GM19023 (cell line): ENCODE results near the gene EMILIN3.
A peak's percentile ranks its signal among the peaks of the same experiment; 100 is the strongest.

ENCODE experiments used
- ATAC-seq: cut with Tn5 transposase; IDR thresholded peaks from one replicate; pipeline ENCODE4 v1.9.1; 2021; ENCODE audit warnings: mild to moderate bottlenecking, moderate library complexity; ENCODE audit not compliant: unreplicated experiment

Gene EMILIN3, protein sequence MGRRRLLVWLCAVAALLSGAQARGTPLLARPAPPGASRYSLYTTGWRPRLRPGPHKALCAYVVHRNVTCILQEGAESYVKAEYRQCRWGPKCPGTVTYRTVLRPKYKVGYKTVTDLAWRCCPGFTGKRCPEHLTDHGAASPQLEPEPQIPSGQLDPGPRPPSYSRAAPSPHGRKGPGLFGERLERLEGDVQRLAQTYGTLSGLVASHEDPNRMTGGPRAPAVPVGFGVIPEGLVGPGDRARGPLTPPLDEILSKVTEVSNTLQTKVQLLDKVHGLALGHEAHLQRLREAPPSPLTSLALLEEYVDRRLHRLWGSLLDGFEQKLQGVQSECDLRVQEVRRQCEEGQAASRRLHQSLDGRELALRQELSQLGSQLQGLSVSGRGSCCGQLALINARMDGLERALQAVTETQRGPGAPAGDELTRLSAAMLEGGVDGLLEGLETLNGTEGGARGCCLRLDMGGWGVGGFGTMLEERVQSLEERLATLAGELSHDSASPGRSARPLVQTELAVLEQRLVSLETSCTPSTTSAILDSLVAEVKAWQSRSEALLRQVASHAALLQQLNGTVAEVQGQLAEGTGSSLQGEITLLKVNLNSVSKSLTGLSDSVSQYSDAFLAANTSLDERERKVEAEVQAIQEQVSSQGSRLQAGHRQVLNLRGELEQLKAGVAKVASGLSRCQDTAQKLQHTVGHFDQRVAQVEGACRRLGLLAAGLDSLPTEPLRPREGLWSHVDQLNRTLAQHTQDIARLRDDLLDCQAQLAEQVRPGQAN

DNA sequence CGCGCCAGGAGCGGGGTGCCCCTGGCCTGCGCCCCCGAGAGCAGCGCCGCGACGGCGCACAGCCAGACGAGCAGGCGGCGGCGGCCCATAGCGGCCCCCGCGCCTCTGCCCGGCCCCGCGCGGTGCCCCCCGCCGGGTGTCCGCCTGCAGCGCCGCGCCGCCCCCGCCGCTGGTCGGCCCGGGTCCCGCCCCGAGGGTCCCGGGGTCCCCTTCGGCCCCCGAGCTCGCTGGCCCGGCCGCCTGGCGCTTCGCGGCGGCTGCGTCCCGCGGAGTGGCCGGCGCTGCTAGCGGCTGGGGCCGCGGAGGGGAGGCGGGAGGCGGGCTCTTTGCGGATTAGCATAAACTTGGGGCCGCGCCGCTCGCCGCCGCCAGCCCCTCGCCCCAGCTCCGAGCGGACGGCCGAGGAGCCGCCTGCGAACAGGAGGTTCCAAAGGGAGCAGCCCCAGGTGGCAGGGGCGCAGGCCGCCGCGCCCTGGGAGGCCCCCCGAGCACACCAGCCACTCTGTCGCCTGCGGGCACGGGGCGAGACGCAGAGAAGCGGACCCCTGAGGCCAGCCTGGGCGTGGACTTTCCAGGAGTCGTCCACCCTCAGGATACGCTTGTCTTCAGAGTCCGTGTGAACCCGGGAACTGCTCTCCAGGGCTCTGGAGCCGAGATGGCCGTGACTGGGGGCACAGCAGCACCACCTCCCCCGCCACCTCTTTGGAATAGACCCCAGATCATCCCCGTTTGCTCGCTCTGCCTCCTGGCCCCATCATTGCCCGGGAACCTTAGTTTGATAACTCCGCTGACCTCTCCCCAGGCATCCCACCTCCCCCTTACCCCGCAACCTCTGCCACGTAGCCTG lies at the start of gene EMILIN3:
Gene EMILIN3 (minus strand): TSS at position 273 of the 847 bp plus-strand sequence. CDS start 184 bp downstream, at position 89.
- ATAC-seq, result no peak

DNA sequence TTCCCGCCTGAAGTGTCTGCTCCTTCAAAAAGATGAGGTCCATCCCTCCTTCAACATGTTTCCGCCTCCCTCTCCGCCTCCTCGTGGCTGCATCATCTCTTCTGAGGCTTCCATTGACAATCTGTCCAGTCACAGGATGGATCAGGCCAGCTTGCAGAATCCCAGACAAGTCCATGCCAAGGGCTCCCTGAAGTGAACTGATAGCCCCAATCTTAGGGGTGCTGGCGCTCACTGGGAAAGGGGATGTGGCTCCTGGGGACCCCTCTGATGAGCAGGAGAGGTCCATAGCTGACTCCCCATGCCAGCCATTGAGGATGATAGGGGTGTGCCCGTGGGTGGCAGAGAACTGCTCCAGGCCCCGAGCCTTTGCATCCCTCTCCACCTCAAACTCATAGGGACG lies 48.6 kb upstream of the EMILIN3 start:
- no peak for ATAC-seq

DNA sequence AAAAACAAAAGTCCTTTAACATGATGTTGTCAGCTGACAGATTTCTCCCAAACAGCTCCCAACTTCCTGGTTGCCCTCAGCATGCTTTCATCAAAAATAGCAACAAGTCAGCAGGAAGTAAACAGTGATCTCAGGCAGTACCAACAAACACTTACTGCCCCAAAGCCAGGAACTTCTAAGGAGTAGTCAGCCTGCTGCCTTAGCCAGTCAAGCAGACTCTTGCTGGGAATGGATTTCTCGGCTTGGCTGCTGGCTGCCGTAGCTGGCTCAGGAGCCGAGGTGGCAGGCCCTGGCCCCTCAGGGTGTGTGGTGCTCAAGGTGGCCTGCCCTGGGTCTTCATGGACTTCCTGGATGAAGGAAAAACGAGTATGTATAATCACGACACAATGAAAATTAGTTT lies 46.6 kb upstream of the EMILIN3 start:
- no peak for ATAC-seq

DNA sequence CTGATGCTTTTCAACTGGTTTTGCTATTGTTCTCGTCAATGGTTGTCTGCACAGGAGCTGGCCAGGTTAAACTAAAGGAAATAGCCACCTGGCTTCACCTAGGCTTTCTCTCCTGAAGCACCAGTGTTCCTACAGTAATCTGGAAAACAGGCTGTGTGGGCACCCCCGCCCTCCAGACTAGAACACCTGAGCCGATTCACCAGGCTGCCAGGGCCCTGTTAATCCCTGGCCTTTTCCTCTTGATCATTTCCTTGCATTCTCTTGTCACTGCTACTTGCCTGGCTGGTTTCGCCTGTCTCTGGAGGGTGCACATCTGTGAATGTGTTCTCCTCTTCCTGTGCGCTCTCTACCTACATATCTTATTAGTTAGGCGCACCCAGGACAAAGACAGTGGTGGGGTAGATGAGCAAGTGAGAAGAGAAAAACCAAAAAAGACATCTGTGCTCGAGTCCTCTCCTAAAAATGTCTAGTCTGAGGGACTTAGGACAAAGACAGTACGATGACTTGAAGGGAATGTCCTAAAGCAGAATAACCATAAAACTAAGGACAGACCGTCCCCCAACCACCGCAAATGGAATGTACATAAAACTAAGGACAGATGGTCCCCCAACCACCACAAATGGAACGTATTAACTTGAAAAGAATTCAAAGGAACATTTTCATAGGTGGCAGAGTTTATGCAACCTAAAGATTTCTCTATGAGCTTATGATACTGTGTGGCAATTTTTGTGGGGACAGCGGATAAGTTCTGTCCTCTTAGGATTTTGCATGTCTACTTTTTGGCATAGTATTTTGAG lies 45.9 kb upstream of the EMILIN3 start:
- no peak for ATAC-seq

DNA sequence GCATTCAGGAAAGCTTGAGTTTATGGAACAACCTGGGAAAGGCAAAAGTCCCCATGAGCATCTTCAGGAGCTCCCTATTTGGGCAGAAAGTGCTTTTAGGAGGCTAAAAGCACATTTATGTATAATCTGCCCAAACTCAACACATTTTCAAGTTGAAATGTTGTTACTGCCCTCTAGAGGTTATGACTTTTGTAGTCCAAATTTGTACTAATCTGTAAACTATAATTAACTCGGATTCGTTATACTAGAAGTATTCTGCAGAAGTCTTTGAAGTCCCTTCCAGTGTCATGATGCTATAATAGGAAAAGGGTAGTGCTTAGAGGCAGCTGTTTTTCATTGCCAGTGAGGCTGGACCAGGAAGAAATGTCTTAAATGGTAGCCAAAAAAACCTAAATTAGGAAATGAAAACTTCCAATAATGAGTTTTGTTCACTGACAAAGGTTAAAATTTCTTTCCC lies 44.8 kb upstream of the EMILIN3 start:
- no peak for ATAC-seq

DNA sequence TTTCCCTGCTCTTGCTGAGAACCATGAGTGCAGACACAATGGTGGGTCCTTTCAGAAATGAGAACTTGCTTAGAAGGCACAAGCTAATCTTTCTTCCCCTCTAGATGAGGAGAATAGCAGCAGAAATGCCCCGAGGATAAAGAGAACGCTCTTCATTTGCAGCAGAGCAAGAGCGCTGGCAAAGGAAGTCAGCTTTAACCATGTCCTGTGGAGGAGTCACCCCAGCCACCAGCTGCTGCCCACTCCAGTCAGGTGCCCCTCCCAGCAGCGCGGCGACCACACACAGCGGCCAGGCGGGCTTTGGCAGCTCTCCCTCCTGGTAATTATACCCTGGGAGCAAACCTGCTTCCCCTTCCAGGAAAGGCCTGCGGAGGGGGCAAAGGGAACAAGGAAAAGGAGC lies 42.4 kb upstream of the EMILIN3 start:
- ATAC-seq, result no peak

DNA sequence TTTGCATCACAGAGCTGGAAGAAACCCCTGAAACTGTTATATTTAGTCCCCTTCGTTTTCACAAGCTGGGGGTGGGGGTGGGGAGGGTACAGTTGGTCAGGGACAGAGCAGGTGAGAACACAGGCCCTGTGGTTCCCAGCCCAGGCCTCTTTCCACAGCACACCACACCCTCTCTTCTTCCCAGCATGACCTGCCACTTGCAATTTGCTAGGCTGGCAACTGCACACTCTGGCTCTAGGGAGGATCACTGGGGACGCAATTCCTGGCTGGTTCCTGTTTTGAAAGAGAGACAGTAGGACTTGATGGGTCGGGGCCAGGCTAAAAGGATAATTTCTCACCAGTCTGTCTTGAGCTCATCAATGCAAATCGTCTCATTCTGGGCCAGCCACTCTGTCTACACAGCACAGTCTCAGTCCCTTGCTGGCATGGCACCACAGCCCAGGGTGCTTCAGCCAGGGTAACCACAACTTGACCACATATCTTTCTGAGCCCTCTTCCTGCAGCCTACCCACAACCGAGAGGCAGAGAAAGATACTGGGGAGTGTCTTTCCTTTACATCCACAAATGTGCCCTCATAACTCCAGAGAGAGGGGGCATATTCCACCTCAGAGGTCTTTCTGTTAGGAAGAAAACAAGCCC lies 41.7 kb upstream of the EMILIN3 start:
- peak; percentile 84 for ATAC-seq

DNA sequence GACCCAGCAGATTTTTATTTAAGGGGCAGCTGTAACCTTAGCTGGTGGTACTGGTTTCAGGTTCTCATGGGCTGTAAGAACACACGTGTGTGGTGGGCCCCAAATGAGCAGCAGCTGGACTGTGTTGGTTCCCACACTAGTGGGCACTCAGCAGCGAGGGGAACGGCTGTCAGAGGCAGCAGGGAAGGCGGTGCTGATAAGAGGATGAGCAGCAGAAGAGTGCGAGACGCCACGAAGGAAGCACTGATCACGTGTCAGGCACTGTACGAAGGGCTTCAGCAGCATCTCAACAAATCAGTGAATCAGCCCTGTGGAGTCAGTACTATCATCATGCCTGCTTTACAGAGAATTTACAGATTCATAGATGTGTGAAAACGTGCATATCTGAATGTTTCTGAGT lies 41.0 kb upstream of the EMILIN3 start:
- ATAC-seq, result no peak

DNA sequence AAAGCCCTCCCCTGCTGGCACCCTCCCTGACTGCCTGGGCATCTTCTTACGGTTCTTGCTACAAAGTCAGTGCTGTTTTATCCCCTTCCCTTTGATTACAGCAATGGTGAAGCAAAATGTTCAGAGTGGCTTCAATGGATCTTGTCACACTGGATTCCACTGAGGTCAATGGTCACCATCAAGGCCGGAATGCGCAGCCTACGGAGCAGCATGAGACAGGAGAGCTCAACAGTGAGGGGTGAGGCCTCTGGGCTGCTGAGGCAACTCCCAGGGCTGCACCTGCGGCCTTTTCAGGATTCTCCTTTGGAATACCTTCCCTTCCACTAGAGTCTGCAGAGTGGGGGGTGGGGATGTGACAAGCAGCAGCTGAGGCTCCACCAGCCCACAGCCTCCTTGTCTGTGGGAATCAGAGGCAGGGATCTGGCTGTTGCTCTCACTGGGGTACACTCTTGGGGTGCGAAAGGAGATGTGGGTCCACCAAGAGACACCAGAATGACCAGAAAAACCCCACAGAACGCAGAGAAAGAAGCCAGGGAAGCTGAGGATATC lies 40.4 kb upstream of the EMILIN3 start:
- ATAC-seq, result no peak

DNA sequence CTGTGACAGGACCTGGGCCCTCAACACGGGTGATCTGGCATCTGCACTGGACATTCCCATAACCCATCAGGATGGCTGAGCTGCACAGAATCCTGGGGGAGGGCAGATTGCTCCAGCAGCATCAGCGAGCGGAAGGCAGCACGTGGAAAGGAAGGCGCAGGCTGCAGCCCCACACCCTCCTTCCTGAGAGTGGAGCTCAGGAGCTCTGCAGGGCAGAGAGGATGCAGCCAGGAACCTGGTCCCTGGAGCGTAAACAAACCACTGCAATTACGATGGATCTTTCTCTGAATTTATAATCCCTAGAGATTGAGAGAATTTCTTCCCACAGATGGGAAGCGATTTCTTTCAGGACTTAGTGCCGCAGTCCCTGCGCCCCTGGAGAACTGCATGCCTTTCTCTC lies 39.7 kb upstream of the EMILIN3 start:
- no peak for ATAC-seq

DNA sequence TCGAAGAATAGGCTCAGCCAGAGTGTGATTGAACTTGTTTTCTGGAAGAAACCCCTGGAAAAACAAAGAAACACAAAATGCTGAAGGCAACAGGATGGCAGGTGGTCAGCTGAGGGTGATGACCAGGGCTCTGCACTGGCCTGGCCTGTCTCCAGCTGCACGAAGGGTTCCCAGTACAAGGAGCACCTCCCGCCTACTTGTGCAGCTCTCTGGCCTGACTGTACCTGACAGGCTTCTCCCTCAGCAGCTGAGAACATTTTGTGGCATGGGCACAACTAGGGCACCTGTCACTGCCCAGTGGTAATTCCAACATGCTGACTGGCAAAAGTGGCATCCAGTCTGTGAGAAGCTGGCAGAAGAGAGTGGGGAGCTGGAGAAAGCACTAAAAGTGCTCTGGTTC lies 38.8 kb upstream of the EMILIN3 start:
- ATAC-seq, result no peak

DNA sequence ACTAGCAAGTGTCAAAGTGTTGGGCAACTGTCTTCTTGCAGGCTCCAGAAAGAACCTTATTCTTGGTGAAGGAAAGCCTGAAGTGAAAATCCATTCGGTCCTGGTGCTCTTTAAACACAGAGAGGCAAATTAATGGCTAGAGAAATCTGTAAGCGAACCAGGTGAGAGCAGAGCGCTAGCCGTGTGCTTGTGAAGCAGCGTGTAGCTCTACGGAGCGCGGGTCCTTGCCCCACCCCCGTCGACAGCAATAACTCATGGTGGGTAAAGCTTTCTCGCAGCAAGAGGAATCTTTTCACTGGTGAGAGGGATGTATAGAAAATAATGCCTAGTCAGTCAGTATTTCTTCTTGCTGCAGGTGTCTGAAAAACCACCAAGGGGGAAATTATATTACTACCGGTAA lies 37.0 kb upstream of the EMILIN3 start:
- ATAC-seq, result no peak

DNA sequence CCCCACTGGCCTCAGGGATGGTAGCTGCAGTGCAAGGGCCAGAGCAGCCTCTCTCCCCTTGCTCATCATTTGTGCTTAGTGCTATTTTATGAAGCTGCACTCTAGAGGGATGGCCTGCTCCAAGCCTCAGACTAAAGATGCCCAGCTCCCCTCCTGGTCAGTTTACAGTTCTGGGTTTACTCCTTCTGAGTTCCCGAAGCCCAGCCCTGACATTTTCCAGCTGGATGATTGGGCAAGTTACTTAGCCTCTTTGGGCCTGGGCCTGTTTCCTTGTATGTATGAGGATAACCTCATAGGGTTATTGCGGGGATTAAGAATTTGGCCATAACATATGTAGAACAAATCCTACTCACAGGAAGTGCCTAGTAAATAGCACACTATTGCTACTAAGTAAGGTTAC lies 31.8 kb upstream of the EMILIN3 start:
- ATAC-seq, result no peak

DNA sequence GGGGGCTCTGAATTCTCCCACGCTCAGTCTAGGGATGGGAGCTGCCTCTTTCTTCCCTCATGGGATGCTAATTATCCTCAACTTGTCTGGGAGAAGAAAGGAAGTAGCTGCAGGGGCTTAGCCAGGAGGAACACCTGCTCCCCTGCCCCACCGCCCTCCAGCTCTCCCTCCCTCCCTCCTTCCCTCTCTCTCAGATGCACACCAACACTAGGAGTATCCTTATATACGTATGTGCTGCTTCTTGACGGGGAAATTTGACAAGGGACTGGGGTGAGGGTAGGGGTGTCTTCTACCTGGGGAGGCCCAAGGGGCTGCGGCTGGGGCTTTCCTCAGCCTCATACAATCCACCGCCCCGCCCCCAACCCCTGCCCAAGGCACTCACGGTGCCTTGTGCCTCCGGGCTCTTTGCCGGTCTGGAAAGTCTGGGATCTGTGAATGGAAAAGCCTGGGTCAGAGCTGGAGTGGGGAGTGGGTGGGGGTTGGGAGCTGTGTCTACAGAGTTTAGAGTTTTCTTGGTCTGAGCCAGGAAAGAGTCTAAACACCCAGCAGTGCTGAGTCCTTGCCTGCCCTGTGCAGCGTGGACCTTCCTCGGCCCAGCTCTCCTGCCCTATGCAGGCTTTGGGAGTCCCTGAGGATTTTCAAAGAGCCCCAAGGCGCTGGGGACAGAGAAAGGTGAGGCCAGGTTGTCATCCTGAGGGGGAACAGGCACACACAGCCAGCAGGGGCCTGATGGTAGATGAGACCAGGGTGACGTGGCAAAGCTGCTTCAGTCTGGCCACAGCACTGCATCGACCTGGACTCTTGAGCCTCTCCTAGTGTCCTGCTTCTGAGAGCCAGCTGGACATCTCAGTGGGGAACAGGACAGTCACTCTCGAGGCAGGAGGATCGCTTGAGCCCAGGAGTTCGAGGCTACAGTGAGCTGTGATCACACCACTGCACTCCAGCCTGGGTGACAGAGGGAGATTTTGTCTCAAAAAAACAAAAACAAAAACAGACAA lies 29.3 kb upstream of the EMILIN3 start:
- no peak for ATAC-seq

DNA sequence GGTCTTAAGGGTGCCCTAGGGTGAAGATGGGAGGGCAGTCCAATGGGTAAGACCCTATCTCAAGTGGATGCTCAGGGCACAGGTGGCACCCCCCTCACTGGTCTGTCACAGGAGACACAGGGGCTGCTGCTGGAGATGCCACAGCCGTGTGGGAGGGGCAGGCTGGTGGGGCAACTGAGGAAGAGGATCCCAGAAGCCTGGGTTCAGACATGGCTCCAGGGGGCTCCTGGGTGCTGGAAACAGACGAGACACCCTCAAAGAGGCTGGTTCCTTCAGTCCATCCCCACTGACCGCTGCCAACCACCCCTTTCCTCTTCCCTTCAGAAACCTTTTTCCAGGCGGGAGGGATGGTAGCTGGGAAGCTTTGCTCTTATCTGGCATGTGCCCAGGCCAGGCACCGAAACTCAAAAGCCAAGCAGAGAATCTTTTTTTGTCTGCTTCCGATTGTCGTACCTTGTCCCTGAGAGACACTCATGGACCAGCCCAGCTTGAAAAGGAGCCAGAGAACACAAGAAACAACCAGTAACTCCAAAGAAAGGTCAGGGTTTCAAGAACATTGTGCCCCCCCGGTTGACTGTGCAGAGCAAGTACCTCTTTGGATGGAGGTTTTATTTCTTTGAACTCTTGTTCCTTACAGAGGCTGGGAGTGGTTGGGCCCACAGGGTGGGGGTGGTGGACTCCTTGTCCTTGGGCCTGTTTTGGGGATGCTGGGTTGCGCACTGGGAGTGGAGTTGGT lies 28.5 kb upstream of the EMILIN3 start:
- no peak for ATAC-seq

DNA sequence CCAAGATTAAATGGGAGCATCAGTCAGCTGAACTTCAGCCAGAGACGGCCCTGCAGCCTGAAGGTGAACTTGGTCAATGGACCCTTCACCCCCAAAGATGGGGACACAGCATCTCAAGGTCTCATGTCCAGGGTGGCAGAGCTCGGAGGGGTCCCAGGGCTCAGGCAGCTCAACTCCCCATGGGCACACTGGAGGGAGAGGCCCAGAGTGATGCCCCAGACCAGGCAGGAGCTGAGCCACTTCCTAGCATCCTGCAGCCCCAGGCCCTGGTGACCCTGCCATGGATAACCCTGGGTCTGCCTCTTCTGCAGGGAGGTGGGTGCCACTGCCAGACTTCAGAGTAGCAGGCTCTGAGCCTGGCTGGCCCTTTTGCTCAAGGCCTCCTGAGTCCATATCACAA lies 27.5 kb upstream of the EMILIN3 start:
- ATAC-seq, result no peak

DNA sequence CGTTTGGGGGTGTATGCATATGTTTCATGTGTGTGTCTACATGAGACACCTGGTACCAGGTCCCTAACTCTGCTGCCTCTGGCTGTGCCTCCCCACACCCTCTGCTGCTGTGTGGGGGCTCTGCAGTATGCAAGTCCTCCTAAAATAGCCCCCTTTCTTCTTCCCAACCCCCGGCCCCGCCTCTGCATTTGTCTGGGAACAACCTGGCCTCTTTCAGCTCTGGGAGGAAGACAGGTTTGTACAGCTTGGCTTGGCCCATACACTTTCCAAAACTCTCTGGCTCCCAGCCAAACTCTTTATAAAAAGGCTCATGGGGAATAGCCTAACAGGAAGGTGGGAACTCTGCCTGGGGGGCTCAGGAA lies 27.1 kb upstream of the EMILIN3 start:
- ATAC-seq, result no peak
